GM12801 (cell line): ENCODE measurements around the gene TCF23.

ENCODE experiments used
- TF ChIP-seq, protein P1 (sequence below): IDR thresholded peaks from one replicate; pipeline ENCODE4 v1.5.1; 2011; ENCODE audit warnings: control low read depth; ENCODE audit not compliant: insufficient read length; ENCODE audit errors: extremely low read depth

Gene TCF23

GRCh38 chr2:27126252-27126710 lies 22.5 kb upstream of the TCF23 start:
- TF ChIP-seq, protein P1, sequence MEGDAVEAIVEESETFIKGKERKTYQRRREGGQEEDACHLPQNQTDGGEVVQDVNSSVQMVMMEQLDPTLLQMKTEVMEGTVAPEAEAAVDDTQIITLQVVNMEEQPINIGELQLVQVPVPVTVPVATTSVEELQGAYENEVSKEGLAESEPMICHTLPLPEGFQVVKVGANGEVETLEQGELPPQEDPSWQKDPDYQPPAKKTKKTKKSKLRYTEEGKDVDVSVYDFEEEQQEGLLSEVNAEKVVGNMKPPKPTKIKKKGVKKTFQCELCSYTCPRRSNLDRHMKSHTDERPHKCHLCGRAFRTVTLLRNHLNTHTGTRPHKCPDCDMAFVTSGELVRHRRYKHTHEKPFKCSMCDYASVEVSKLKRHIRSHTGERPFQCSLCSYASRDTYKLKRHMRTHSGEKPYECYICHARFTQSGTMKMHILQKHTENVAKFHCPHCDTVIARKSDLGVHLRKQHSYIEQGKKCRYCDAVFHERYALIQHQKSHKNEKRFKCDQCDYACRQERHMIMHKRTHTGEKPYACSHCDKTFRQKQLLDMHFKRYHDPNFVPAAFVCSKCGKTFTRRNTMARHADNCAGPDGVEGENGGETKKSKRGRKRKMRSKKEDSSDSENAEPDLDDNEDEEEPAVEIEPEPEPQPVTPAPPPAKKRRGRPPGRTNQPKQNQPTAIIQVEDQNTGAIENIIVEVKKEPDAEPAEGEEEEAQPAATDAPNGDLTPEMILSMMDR = no peak

DNA sequence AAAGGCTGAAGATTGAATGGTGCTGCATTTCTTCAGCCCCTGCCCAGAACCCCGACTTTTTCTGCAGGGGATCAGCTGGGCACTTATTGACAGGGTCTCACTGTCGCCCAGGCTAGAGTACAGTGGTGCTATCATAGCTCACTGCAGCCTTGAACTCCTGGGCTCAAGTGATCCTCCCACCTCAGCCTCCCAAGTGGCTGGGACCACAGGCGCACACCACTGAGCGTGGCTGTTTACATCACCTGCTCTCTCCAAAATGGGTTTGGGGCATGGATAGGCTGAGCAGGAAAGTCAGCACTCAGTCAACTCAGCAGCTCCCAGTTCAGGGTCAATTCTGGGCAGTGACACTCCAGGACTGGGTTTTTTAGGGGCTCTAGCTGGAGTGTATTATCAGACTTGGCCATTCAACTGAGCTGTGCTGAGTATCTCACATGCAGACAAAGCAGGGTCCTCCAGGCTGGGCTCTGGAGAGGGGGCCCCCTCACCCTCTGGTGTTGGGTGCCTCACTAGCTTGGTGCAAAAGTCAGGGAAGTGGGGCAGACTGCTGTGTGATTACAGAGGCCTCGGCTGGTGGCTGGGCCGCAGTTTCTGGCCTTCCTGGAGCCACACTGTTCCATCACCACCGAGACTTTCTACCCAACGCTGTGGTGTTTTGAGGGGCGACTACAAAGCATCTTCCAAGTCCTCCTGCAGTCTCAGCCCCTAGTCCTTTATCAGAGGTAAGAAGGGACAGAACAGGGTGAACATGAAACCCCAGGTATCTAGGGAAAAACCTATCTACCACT lies 20.7 kb upstream of the TCF23 start:
- TF ChIP-seq, protein P1 = no peak

DNA sequence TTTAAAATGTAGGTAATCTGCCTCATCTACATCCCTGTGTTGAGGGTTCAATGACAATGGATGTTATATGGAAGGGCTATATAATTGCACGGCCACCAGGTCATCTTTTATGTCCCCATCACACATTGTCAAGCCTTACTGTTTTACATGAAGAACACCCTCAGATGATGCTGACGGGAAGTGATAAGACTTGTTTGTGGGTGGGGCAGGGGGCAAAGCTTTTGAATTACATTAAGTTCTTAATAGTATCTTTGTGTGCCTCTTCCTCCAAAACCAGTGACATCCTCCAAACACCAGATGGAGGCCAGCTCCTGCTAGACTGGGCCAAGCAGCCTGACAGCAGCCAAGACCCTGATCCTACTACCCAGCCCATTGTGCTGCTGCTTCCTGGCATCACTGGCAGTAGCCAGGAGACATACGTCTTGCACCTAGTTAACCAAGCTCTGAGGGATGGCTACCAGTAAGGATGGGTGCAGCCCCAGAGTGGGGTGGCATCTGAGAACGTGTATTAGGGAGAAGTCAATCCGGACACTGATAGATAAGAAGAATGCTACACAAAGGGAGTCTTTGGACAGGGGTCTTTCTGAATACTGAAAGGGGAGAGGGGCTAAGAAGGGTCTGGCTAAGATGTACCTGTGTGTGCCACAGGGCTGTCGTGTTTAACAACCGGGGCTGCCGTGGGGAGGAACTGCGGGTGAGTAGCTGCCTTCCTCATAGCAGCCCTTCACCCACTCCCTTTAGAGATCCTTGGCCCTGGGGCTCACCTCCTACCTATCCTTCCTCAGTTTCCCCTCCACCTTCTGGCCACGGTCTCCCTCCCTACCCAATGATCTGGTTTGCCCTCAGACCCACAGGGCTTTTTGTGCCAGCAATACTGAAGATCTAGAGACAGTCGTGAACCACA lies 19.9 kb upstream of the TCF23 start:
- TF ChIP-seq, protein P1 = no peak

DNA sequence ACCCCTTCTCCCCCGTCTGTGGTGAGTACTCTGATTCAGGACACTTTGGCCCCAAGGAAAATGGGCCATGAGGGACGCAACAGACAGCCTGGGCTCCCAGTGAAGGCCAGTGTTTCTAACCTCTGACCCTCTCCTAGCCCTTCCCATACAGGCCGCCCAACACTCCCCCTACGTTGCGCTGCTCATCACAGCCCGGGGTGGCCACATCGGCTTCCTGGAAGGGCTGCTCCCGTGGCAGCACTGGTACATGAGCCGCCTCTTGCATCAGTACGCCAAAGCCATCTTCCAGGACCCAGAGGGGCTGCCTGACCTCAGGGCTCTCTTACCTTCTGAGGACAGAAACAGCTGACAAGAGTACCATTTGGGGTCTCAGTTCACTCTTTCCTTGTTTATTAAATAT lies 18.4 kb upstream of the TCF23 start:
- TF ChIP-seq, protein P1 = no peak

DNA sequence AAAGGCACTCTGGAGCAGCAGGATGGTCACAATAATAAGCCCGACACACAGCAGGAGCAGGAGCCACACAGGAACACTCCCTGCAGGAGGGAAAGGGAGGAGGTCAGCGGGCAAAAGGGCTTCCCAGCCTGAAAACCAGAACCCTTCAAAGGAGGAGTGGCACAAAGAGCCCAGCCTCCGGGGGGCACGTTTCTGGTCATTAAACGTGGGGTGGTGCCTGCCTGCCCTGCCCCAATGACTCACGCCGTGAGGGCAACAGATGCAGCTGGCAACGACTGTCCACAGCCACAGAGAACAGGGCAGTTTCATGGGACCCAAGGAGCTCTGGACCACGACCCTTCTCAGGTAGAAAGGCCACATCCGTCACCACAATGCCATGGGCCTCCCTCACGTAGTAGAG lies 17.4 kb upstream of the TCF23 start:
- TF ChIP-seq, protein P1 = no peak

- TF ChIP-seq, protein P1 = no peak
These were observed 15.5 kb upstream of the TCF23 start for GRCh38 chr2:27133195-27133875.
